Gastroesophageal sphincter (tissue), 3 donors: ENCODE data around the gene APOBEC3A.

Experiments
- CTCF ChIP-seq, 4 experiments: fragments of 200-600 bp in 2 of 4; fragments of 450-650 bp in 2 of 4; sonication (generic) in 1 of 4; IDR thresholded peaks; one replicate each; pipeline ENCODE4 v1.5.1; 2017 to 2019; ENCODE audit warnings: antibody characterized with exemption in 4 of 4, mild to moderate bottlenecking in 2 of 4, moderate library complexity in 2 of 4
- POLR2AphosphoS5 ChIP-seq: sonication (generic); formaldehyde crosslinking; IDR thresholded peaks from one replicate; pipeline ENCODE4 v1.6.1; 2017; ENCODE audit warnings: antibody characterized with exemption

- TF ChIP-seq CTCF (IDR thresholded peaks at IDR 0.05) (no peak), POLR2AphosphoS5 (no peak)
These were observed 20.8 kb upstream of the APOBEC3A start for GRCh38 chr22:38936562-38936961.
